ENCODE measurements around the gene STX10.

STX10 gene

DNA sequence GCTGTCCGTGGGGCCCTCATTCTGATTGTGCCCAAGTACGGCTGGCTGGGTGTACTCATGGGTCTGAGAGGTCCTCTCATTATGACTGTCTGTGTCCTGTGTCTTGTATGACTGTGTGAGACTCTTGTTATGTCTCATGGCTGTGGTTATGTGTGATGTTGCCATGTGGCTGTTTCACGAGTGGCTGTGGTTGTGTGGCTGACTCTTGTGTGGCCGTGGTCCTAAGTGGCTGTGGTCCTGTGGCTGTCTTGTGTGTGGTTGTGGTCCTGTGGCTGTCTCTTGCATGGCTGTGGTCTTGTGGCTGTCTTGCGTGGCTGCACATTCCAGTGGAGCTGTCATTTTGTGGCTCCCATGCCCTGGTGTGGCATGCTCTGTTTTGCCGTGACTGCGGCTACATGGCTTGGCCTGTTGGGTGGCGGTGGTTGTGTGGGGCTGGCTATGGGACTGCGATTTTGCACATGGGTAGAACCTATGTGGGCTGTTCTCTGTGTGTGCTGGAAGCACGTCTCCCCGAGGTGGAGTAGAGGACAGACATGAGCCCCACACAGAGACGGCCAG lies 50.1 kb downstream of the STX10 start:
- no peak for DNase-seq (ENCODE audit: low read depth)

GRCh38 chr19:13099073-13099999 lies 50.8 kb downstream of the STX10 start:
- DNase-seq (ENCODE audit: low read depth): peak; percentile 67

GRCh38 chr19:13098277-13099072 lies 51.7 kb downstream of the STX10 start:
- no peak for DNase-seq (ENCODE audit: low read depth)

GRCh38 chr19:13097463-13098258 lies 52.5 kb downstream of the STX10 start:
- DNase-seq (ENCODE audit: low read depth): no peak

GRCh38 chr19:13097033-13097462 lies 53.1 kb downstream of the STX10 start:
- DNase-seq (ENCODE audit: low read depth): no peak

DNA sequence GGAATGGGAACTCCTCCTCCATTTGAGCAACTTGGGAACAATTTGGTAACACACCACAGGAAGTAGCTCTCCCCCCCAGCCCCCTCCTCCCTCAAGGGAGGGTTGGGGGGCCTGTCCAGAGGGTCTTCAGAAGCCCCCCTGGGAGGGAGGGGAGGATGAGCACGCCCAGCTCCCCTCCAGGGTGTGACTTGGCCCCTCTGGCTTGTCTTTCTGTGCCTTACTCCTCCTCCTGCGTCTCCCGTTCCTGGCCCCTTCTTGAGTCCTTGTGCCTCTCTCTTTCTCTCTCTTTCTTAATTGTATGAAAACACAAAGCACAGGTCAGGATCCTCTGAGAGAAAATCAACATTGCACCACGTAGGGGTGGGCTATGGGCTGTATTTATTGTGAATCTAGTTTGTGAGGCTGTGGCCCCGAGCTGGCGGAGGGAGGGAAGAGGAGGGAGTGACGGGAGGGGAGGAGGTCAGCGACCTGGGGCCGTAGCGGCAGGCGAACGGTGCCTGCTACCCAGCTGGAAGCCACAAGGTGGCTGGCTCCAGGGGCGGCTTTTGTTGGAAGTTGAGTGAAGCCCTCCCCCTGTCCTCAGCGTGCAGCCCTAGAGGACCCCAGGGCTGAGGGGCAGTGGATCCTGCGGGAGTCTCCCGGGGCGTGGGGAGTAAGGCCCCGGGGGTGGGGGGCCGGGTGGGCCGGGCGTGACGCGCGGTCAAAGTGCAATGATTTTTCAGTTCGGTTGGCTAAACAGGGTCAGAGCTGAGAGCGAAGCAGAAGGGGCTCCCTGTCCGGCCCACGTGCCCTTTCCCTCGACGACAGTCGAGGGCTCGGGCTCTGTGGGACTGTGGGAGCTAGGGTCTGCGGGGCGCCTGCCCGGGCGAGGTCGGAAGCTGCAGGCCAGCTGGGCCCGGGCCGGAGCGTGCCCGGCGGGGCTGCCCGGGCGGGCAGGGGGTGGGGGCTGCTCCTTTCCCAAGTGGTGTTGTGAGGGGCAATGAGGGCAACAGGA lies 53.9 kb downstream of the STX10 start:
- DNase-seq (ENCODE audit: low read depth): no peak

GRCh38 chr19:13095393-13095784 lies 54.8 kb downstream of the STX10 start:
- DNase-seq (ENCODE audit: low read depth): no peak

DNA sequence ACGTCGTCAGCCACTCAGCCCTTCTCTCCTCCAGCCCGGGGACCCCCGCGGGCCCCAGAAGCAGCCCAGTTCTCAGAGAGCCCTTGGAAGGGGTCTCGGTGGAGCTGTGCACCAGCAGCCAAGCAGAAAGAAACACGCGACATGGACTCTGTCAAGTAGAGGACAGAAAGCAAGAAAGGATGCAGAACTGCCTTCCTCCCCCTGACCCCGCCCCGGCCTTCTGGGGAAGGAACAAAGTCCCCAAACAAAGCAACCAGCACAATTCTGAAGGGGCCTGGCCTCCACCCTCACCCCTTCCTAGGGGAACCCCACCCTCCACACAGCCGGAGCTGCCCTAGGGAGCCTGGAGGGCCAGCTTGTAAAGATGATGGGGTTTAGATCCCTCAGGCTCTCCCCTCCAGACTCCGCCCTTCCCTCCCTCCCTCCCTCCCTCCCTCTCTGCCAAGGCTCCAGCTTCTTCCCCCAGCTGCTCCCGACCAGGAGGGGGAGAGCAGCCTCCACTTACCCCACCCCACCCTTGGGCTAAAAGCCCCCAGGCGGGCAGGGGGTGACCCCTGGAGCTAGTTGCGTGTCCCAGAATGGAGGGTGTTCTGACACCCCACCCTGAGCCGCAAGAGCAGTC lies 55.3 kb downstream of the STX10 start:
- no peak for DNase-seq (ENCODE audit: low read depth)

DNA sequence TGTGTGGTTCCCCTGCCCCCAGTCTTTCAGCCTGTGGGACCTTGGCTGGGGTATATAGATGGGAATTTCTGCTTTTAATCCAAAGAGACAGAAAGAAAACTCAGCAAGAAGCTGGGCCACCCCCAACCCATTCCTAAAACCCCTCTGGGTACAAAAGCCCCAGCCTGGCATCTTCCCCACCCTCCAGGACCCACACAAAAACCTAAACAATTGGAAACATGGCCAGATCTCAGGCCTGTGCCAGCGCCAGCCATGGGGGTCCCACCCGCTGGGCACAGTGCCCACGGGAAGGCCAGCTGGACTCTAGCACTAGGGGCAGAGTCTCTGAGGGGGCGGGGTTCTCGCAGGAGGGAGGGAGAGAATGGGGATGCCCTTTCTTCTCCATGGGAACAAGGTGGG lies 56.1 kb downstream of the STX10 start:
- no peak for DNase-seq (ENCODE audit: low read depth)
